ENCODE data around the gene UNC93A.

- no peak for TF ChIP-seq SPI1 (IDR thresholded peaks at IDR 0.05; ENCODE audit: low read depth, low read length)
- TF ChIP-seq POLR2A (IDR thresholded peaks at IDR 0.05; ENCODE audit: low read depth, low read length), result no peak
- TF ChIP-seq TAF1 (IDR thresholded peaks at IDR 0.05; ENCODE audit: low read depth, low read length), result no peak
Measured at GRCh38 chr6:167305796-167306195, 14.7 kb downstream of the UNC93A start.

Data from GM12891 (cell line).